Measurements from ENCODE around the gene PLPP4.

Gene PLPP4

GRCh38 chr10:120456626-120457430, at the start of gene PLPP4:
TSS of gene PLPP4 (plus strand) at chr10:120457227. CDS start at chr10:120457306, 79 bp downstream.
- in situ Hi-C loops (cut with MboI; ENCODE audit: low sequenced_read_pairs), result no loop called here

DNA sequence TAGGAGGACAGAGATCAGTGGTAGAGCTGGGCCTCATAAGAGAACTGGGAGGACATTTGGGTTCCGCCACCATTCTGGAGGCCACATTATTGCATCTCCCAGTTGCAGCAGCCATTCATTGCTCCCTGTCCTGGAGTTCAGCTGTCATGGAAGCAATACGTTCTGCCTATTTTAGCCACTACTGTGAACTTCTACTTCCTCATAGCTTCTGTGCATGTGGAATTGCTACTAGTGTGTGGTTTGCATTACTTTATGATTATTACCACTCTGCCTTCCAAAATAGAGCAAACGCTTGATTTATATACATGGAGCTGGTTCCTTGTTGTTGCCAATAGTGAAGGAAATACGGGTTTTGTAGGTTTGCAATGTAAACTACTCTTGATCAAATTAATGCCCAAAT, 47.2 kb upstream of the PLPP4 start:
- in situ Hi-C loops (cut with MboI; ENCODE audit: low sequenced_read_pairs), result no loop called here

DNA sequence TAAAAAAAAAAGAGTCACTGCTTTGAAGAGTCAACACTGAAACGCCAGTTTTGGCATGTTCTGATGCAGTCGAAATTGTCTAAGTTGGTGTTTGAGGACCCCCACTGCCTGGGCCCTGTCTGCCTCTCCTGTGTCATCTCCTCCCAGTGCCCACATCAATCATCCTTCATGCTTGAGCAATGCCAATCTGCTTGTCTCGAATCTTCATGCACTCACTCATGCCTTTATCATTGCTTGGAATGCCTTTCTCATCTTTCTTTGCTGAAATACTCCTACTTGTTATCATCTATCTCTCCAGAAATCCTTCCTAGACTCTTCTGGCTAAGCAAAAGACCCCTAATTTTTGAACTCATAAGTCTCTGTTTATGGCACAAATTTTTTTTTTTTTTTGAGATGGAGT, 42.1 kb upstream of the PLPP4 start:
- in situ Hi-C loops (cut with MboI; ENCODE audit: low sequenced_read_pairs), result no loop called here

DNA sequence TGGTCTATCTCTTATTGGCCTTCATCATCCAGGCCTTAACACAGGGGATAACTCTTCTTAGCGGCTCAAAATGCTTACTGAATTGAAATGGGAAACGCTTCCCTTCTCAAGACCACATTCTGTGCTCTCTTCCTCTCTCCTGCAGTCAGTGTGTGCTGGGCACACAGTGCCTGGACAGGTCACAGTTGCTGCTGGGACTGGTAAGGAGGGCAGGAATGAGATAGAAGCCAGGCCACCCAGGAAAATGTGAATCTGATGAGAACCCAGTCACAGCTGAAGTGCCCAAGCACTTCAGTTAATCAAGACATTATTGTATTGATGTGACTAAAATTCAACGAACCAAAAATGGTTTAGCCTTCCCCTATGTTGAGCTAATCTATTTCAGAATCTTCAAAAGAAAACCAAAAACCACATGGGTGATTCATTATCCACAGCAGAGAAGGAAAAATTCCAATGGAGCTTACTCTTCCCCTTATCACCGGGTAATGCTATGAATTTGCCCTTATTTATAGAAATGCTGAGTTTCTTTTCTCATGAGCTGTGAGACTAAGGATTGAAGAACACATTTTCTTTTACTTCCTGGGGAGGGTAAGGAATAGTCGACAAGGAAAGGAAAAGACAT, 41.2 kb upstream of the PLPP4 start:
- in situ Hi-C loops (cut with MboI; ENCODE audit: low sequenced_read_pairs), result no loop called here

GRCh38 chr10:120420421-120420820, 36.6 kb upstream of the PLPP4 start:
- in situ Hi-C loops (cut with MboI; ENCODE audit: low sequenced_read_pairs), result no loop called here

- in situ Hi-C loops (cut with MboI; ENCODE audit: low sequenced_read_pairs), result no loop called here
Measured at GRCh38 chr10:120421250-120421649, 35.8 kb upstream of the PLPP4 start.

DNA sequence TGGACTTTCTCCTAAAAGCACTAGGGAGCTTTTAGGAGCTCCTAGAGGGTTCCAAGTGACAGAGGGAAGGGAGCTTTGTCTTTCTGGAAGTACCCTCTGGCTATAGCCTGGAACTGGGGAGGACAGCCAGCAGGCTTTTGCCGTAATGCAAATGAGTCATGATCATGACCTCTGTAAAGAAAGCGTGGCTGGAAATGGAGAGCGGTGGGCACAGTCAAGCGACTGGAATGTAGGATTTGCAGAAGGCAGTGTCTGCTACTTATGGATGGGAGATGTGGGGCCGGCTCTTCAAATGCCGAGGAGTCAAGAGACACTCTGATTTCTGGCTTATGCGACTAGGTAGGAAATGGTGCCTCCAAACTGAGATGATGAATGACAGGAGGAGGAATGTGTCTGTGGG, 34.6 kb upstream of the PLPP4 start:
- in situ Hi-C loops (cut with MboI; ENCODE audit: low sequenced_read_pairs), result no loop called here

- in situ Hi-C loops (cut with MboI; ENCODE audit: low sequenced_read_pairs), result no loop called here
Measured at GRCh38 chr10:120423431-120424197, 33.4 kb upstream of the PLPP4 start.

DNA sequence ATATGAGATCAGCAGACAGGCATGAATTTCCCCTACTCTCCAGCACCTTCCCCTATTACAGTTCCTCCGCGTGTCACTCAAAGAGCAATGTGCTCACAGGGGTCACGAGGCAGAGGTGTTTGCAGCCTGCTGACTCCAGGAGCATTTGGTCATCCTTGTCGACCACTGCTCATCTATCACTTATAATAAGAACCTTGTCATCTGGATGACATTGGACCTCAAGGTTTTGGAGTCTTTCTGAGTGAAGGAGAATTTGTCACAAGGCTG, 32.9 kb upstream of the PLPP4 start:
- in situ Hi-C loops (cut with MboI; ENCODE audit: low sequenced_read_pairs), result no loop called here

GRCh38 chr10:120426306-120426705, 30.7 kb upstream of the PLPP4 start:
- in situ Hi-C loops (cut with MboI; ENCODE audit: low sequenced_read_pairs), result no loop called here

- in situ Hi-C loops (cut with MboI; ENCODE audit: low sequenced_read_pairs), result no loop called here
Measured at GRCh38 chr10:120428754-120429153, 28.3 kb upstream of the PLPP4 start.

DNA sequence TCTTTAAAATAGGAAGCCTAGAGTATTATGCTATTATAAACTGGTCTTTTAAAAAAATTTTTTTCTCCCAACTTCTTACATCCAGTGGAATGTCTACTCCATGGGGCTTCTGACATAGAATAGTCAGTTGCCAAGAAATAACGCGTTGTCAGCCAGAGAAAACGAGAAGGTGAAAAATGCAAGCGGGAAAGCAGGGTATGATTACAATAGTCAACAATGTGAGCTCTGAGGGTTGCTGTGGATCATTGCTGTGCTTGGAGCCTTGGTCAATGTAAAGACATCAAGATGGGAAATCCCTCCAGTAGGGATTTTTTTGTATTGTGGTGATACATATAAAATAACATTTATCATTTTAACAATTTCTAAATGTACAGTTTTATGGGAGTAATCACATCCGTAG, 27.6 kb upstream of the PLPP4 start:
- in situ Hi-C loops (cut with MboI; ENCODE audit: low sequenced_read_pairs), result no loop called here

DNA sequence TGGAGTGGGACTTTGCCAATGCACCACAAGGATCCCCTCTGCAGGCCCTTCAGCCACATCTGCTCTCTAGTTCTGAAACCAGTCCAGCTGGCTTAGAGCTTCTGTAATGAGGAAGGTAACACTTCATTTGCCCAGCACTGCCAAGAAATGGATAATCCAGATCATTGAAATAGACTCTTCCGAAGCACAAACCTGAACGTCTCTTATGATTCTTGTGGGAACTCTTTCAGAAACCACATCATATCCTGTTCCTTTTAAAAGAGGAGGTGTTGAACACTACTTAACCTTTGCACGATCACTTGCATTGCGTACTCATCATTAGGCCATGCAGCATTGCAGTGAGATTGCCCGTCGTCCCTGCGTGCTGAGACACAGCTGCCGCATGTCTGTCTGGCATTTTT, 25.8 kb upstream of the PLPP4 start:
- in situ Hi-C loops (cut with MboI; ENCODE audit: low sequenced_read_pairs), result no loop called here

DNA sequence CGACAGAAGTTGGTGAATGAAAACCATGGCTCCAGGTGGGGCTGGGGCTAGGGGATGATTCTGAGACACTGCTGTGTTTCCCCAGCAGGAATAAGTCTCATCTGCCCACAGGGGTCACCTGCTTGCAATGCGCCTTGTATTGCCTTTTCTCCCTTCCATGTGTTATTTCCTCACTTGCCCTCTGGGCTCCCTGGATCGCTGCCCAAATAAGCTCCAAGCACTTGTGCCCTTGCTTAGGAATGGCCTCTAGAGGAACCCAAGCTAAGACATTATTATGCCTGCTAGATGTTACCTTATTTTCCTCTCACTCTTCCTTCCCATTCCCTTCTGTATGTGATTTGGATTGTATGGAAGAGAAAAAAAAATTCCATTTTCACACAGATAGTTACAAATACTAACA, 24.8 kb upstream of the PLPP4 start:
- in situ Hi-C loops (cut with MboI; ENCODE audit: low sequenced_read_pairs), result no loop called here

GRCh38 chr10:120433141-120433540, 23.9 kb upstream of the PLPP4 start:
- in situ Hi-C loops (cut with MboI; ENCODE audit: low sequenced_read_pairs), result no loop called here

DNA sequence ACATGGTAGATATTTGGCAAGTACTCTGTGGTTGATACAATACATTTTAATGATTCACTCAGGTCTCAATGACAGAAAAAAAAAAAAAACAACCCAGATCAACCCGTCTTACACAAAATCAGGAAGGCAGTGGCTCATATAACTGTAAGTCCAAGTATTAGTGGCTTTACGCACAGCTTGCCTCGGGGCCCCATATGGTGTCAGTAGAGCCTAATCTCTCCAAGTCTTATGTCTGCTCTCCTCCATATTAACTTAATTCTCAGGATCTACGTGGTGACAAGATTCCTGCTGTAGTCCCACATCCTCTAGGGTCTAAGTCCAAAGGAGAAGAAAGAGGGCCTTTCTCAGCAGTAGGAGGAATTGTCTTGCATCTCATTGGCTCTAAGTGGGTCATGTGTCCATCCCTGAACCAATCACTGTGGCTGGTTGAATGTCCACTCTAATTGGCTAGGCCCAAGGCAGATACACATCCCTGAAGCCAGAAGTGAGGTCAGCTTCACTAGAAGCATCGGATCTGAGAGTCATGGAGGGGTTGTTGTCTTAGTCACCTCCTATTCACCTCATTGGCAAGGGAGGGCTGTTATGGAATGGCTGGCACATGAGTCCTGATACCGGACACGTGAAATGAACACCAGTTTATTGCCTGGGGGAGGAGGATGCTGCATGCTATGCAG, 20.5 kb upstream of the PLPP4 start:
- in situ Hi-C loops (cut with MboI; ENCODE audit: low sequenced_read_pairs), result no loop called here

DNA sequence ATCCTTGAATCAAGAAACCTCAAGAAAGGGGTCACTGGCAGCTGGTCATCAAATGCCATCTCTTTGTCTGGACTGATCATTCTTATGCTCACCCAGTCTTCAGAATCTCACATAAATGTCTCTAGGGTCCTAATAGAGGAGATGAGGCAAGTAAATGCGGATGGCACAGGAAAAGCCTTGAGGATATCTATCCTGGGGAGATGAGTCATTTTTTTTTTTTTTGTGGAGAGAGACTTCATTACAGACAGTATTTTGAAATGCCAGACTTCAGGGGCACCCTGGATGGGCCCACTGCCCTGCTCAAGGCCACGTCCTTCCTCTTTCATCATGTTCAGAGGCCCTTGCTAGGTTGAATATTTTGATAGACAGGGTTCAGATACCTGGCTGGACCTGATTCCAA, 19.5 kb upstream of the PLPP4 start:
- in situ Hi-C loops (cut with MboI; ENCODE audit: low sequenced_read_pairs), result no loop called here

- in situ Hi-C loops (cut with MboI; ENCODE audit: low sequenced_read_pairs), result no loop called here
Measured at GRCh38 chr10:120451968-120452367, 5.1 kb upstream of the PLPP4 start.

DNA sequence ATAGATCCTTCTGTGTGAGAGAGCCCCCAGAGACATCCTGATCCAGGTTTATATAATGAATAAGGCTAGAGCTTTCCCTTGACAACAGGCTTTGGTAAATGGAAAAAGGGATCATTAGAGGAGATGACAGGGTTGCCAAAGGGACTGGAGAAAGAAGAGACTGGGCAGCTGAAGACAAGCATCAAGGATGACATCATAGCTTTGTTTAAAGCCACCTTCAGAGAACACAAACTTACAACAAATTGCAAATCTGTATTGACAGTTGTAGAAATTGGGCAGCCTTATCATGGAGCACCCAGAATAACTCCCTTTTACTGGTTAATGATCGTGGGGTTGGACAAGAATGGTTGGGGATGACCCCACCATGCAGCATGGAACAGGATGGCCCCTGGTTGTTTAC, 3.7 kb upstream of the PLPP4 start:
- in situ Hi-C loops (cut with MboI; ENCODE audit: low sequenced_read_pairs), result no loop called here

- in situ Hi-C loops (cut with MboI; ENCODE audit: low sequenced_read_pairs), result no loop called here
Measured at GRCh38 chr10:120453886-120454285, 3.1 kb upstream of the PLPP4 start.

GRCh38 chr10:120455004-120455403, 2.0 kb upstream of the PLPP4 start:
- in situ Hi-C loops (cut with MboI; ENCODE audit: low sequenced_read_pairs), result no loop called here

GRCh38 chr10:120455606-120456005, 1.4 kb upstream of the PLPP4 start:
- in situ Hi-C loops (cut with MboI; ENCODE audit: low sequenced_read_pairs), result no loop called here
